K562 (cell line): Measurements from ENCODE around the gene GAB1. TPM values are rescaled to one million over a fixed set of nuclear protein-coding genes. Genes with fewer than 3 reads are reported as not detected.
A peak's percentile ranks its signal among the peaks of the same experiment; 100 is the strongest.

Source experiments
- CHD2 ChIP-seq: IDR thresholded peaks from 2 replicates; pipeline ENCODE4 v1.6.1; 2011; ENCODE audit warnings: low read depth, low read length
- IFI16 ChIP-seq: fragments of 250-450 bp; sonication (Bioruptor Pico); IDR thresholded peaks from 2 replicates; pipeline ENCODE4 v2.1.2; 2022; ENCODE audit warnings: mild to moderate bottlenecking, inconsistent platforms
- KDM5B ChIP-seq: fragments of 200-600 bp; sonication (generic); IDR thresholded peaks from 2 replicates; pipeline ENCODE4 v1.6.1; 2012; ENCODE audit warnings: low read depth, mild to moderate bottlenecking, moderate library complexity, low read length, control low read depth, inconsistent platforms; ENCODE audit not compliant: insufficient replicate concordance
- MAFG ChIP-seq: fragments of 450-650 bp; conservative IDR thresholded peaks from 2 replicates; pipeline ENCODE4 v1.6.1; 2016; ENCODE audit warnings: missing genetic modification characterization, missing compliant biosample characterization
- MECOM ChIP-seq: fragments of 250-450 bp; sonication (Bioruptor Pico); IDR thresholded peaks from 2 replicates; pipeline ENCODE4 v1.8.0; 2022; ENCODE audit warnings: inconsistent platforms
- NCOA6 ChIP-seq: fragments of 450-650 bp; IDR thresholded peaks from 2 replicates; pipeline ENCODE4 v1.6.1; 2017; ENCODE audit warnings: mild to moderate bottlenecking
- NCOR1 ChIP-seq: fragments of 450-650 bp; IDR thresholded peaks from 2 replicates; pipeline ENCODE4 v1.6.1; 2016; ENCODE audit warnings: mild to moderate bottlenecking, moderate library complexity
- NFE2 ChIP-seq: IDR thresholded peaks from 2 replicates; pipeline ENCODE4 v1.6.1; 2014; ENCODE audit warnings: antibody characterized with exemption, low read depth
- PYGO2 ChIP-seq: fragments of 450-650 bp; IDR thresholded peaks from 2 replicates; pipeline ENCODE4 v1.6.1; 2016; ENCODE audit warnings: mild to moderate bottlenecking, missing genetic modification characterization, moderate library complexity, missing compliant biosample characterization
- SAP30 ChIP-seq: fragments of 200-600 bp; sonication (generic); IDR thresholded peaks from 2 replicates; pipeline ENCODE4 v1.6.1; 2012; ENCODE audit warnings: borderline replicate concordance, low read depth, mild to moderate bottlenecking, moderate library complexity, low read length, control low read depth, inconsistent platforms; ENCODE audit not compliant: insufficient read depth, poor library complexity, severe bottlenecking
- STAT5A ChIP-seq: IDR thresholded peaks from 2 replicates; pipeline ENCODE4 v1.6.1; 2012; ENCODE audit warnings: low read length, inconsistent platforms, borderline replicate concordance
- ZNF3 ChIP-seq: fragments of 250-450 bp; sonication (Bioruptor Pico); IDR thresholded peaks from 2 replicates; pipeline ENCODE4 v1.5.0; 2021; ENCODE audit warnings: mild to moderate bottlenecking, moderate library complexity
- ZNF316 ChIP-seq: fragments of 450-650 bp; IDR thresholded peaks from 2 replicates; pipeline ENCODE4 v1.6.1; 2016
- ZNF695 ChIP-seq: fragments of 450-650 bp; formaldehyde crosslinking; IDR thresholded peaks from 2 replicates; pipeline ENCODE4 v1.4.0; 2020; ENCODE audit warnings: mild to moderate bottlenecking, moderate library complexity
- polyA plus RNA-seq, 8 experiments: library from polyadenylated mRNA; depleted of rRNA in 4 of 8; stranded (reverse) in 5 of 8; unstranded in 3 of 8; fragments of >200 nt; fragmentation: Nextera tagmentation in 2 of 8; fragmentation: Illumina TruSeq in 1 of 8; extraction: Ambion mirVana in 2 of 8; extraction: Trizol in 1 of 8; gene quantifications; 2 replicates each; pipeline versions ENCODE4 v1.2.1 to v1.2.3, GENCODE V29; 2011 to 2014; ENCODE audit warnings: inconsistent platforms in 1 of 8, missing spikeins in 1 of 8
- total RNA-seq, 7 experiments: library from RNA; depleted of rRNA in 6 of 7; stranded (reverse); fragments of >200 nt in 6 of 7; fragmentation: Illumina TruSeq in 2 of 7; extraction: Trizol in 2 of 7; gene quantifications; 2 replicates each; pipeline versions ENCODE4 v1.2.1 to v1.2.3, GENCODE V29; 2011 to 2021; ENCODE audit warnings: low replicate concordance in 1 of 7
- TF ChIP-seq, protein P1 (sequence below), 2 experiments: fragments of 450-650 bp; IDR thresholded peaks; 2 replicates each; pipeline ENCODE4 v1.6.1; 2016; ENCODE audit warnings: mild to moderate bottlenecking in 2 of 2, borderline replicate concordance in 1 of 2, low read depth in 1 of 2, moderate library complexity in 1 of 2
- TF ChIP-seq, protein P2 (sequence below): IDR thresholded peaks from 2 replicates; pipeline ENCODE4 v1.6.1; 2011; ENCODE audit not compliant: insufficient read length; ENCODE audit errors: extremely low read depth
- TF ChIP-seq, protein P3 (sequence below): fragments of 450-650 bp; IDR thresholded peaks from 2 replicates; pipeline ENCODE4 v1.7.1; 2018; ENCODE audit warnings: mild to moderate bottlenecking, low read depth; ENCODE audit not compliant: partially characterized antibody

Gene GAB1
- total and polyA plus RNA-seq, 9 of the 15 experiments (the other 6 are each of a cell fraction or from before 2014, with no cell fraction given) = 1.3 to 14.6 (median 7.5) TPM

DNA sequence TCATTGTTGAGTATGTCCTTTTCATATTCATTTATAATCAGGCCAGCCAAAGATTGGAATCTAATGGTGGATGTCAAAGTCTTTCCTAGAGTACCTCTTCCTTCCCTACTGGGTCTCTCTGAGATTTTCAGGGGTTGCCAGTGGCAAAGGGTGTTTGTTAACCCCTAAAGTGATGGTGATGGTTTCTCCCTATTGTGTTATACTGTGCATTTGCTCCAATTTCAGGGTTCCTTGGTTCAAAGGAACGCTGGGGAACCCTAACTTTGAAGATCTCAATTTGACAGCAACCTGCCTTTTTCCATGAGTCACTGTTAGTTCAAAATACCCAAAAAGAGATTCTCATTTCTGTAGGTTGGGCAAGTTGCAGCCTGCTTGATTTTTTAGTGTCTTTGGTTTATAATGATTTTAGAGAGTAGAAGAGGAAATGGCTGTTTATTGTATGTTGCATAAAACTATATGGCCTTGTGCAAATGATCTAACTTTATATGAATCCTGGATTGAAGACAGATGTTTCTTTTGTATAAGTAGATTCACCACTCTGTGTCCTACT is 23.0 kb downstream of the GAB1 start (continued):
- TF ChIP-seq SAP30 = no peak
- no peak for TF ChIP-seq STAT5A
- TF ChIP-seq, protein P1, sequence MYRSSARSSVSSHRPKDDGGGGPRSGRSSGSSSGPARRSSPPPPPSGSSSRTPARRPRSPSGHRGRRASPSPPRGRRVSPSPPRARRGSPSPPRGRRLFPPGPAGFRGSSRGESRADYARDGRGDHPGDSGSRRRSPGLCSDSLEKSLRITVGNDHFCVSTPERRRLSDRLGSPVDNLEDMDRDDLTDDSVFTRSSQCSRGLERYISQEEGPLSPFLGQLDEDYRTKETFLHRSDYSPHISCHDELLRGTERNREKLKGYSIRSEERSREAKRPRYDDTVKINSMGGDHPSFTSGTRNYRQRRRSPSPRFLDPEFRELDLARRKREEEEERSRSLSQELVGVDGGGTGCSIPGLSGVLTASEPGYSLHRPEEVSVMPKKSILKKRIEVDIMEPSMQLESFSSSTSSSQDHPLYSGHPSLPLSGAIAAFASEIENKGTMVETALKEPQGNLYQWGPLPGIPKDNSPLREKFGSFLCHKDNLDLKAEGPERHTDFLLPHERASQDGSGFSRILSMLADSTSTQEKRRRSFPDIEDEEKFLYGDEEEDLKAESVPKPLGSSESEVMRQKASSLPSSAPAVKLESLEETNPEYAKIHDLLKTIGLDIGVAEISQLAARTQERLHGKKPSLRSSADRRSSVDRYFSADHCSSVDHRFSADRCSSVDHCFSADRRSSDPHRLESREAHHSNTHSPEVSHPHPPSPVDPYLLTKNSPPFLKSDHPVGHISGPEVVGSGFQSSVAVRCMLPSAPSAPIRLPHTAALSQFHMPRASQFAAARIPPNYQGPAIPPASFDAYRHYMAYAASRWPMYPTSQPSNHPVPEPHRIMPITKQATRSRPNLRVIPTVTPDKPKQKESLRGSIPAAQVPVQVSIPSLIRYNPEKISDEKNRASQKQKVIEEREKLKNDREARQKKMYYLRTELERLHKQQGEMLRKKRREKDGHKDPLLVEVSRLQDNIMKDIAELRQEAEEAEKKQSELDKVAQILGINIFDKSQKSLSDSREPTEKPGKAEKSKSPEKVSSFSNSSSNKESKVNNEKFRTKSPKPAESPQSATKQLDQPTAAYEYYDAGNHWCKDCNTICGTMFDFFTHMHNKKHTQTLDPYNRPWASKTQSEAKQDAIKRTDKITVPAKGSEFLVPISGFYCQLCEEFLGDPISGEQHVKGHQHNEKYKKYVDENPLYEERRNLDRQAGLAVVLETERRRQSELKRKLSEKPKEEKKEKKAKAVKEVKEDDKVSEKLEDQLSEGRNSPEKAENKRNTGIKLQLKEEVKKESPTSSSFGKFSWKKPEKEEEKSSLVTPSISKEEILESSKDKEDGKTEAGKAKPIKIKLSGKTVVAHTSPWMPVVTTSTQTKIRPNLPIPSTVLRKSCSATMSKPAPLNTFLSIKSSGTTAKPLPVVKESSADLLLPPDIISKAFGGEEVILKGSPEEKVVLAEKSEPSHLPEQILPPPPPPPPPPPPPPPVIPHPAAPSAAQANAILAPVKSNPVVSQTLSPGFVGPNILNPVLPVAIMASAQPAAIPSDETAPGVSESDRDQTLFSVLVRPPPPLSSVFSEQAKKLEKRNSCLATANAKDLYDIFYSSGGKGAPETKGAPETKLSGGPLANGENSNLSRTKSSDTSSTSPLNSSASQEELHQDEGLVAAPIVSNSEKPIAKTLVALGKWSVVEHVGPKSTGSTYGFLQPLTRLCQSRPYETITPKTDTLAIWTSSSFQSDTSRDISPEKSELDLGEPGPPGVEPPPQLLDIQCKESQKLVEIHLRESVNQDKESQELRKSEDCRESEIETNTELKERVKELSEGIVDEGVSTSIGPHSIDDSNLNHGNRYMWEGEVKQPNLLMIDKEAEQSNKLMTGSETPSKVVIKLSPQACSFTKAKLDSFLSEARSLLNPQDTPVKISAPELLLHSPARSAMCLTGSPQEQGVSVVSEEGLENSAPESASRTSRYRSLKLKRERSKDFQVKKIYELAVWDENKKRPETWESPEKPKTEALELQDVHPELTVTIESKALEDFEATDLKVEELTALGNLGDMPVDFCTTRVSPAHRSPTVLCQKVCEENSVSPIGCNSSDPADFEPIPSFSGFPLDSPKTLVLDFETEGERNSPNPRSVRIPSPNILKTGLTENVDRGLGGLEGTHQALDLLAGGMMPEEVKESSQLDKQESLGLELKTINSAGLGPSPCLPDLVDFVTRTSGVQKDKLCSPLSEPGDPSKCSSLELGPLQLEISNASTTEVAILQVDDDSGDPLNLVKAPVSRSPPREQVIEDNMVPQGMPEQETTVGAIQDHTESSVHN (IDR thresholded peaks at IDR 0.05; ENCODE audit: borderline replicate concordance in 1 of 2, low read depth in 1 of 2) = no peak
- TF ChIP-seq, protein P2, sequence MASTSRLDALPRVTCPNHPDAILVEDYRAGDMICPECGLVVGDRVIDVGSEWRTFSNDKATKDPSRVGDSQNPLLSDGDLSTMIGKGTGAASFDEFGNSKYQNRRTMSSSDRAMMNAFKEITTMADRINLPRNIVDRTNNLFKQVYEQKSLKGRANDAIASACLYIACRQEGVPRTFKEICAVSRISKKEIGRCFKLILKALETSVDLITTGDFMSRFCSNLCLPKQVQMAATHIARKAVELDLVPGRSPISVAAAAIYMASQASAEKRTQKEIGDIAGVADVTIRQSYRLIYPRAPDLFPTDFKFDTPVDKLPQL = no peak
- no peak for TF ChIP-seq ZNF3 (CRISPR knock-in tag)
- TF ChIP-seq NCOR1 = no peak
- peak; percentile 38; the same call in 1 of the 2 replicates for TF ChIP-seq ZNF316
- no peak for TF ChIP-seq ZNF695 (CRISPR knock-in tag)
- TF ChIP-seq, protein P3, sequence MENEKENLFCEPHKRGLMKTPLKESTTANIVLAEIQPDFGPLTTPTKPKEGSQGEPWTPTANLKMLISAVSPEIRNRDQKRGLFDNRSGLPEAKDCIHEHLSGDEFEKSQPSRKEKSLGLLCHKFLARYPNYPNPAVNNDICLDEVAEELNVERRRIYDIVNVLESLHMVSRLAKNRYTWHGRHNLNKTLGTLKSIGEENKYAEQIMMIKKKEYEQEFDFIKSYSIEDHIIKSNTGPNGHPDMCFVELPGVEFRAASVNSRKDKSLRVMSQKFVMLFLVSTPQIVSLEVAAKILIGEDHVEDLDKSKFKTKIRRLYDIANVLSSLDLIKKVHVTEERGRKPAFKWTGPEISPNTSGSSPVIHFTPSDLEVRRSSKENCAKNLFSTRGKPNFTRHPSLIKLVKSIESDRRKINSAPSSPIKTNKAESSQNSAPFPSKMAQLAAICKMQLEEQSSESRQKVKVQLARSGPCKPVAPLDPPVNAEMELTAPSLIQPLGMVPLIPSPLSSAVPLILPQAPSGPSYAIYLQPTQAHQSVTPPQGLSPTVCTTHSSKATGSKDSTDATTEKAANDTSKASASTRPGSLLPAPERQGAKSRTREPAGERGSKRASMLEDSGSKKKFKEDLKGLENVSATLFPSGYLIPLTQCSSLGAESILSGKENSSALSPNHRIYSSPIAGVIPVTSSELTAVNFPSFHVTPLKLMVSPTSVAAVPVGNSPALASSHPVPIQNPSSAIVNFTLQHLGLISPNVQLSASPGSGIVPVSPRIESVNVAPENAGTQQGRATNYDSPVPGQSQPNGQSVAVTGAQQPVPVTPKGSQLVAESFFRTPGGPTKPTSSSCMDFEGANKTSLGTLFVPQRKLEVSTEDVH = no peak
- peak; percentile 30; the same call in 1 of the 2 replicates for TF ChIP-seq MAFG (tag)
- no peak for TF ChIP-seq CHD2
- no peak for TF ChIP-seq IFI16 (CRISPR knock-in tag)
- no peak for TF ChIP-seq MECOM (CRISPR knock-in tag)
- TF ChIP-seq NCOA6 = no peak
- peak; percentile 66 for TF ChIP-seq NFE2
- no peak for TF ChIP-seq PYGO2 (tag)
- no peak for TF ChIP-seq KDM5B
